HepG2 (cell line): ENCODE data around the gene ELL. TPM values are rescaled to one million over a fixed set of nuclear protein-coding genes. Genes with fewer than 3 reads are reported as not detected.

ENCODE experiments used
- ATAC-seq: fragments of 200-7000 bp; cut with Tn5 transposase; 3 replicates; pipeline ENCODE4 v1.9.1; 2020; ENCODE audit warnings: mild to moderate bottlenecking, moderate library complexity
- BruUV-seq: library from RNA; stranded (reverse); fragments of 400-500 nt; replicated peaks from 2 replicates; lab custom pipeline; 2021; lab: Mats Ljungman, UMichigan
- CTCF ChIA-PET: fragments of 300-600 bp; formaldehyde crosslinking; extraction: SDS; loops from one replicate; lab custom pipeline; 2021; ENCODE audit warnings: low total read pairs, inconsistent platforms, low intra/inter-chr PET ratio; lab: Yijun Ruan, JAX
- POLR2A ChIA-PET: fragments of 350-600 bp; sonication (Branson Sonifier 250); formaldehyde crosslinking; loops from one replicate; lab custom pipeline; 2020; ENCODE audit warnings: antibody characterized with exemption, inconsistent platforms; lab: Yijun Ruan, JAX
- DNase-seq: peaks from one replicate; pipeline ENCODE4 v3.0.0-alpha.2; 2015; ENCODE audit warnings: low spot score
- FAIRE-seq: peaks from 3 replicates; lab custom pipeline; 2011; peaks lifted over from hg19 to GRCh38; lab: Jason Lieb, UNC
- H2AFZ ChIP-seq: one replicate; pipeline ENCODE4 v1.6.1; 2011; ENCODE audit warnings: low read length, inconsistent platforms
- H3K27ac ChIP-seq: fragments of 300-600 bp; 3 replicates; pipeline ENCODE4 v1.8.0; 2011; ENCODE audit warnings: mixed run types, mild to moderate bottlenecking, mixed read lengths, low read length, inconsistent platforms; ENCODE audit not compliant: insufficient read depth; ENCODE audit errors: extremely low read length
- H3K27me3 ChIP-seq, 2 experiments: fragments of 200-600 bp in 1 of 2; 2 replicates in 1 of 2; 3 replicates in 1 of 2; pipeline versions ENCODE4 v1.6.0 to v1.8.0; 2011; ENCODE audit warnings: low read length in 2 of 2, mild to moderate bottlenecking in 2 of 2, moderate library complexity in 2 of 2, inconsistent platforms in 1 of 2; ENCODE audit not compliant: insufficient read depth in 2 of 2, control insufficient read depth in 1 of 2
- H3K36me3 ChIP-seq, 2 experiments: fragments of 200-600 bp in 1 of 2; replicated peaks in 1 of 2; 2 replicates in 1 of 2; 3 replicates in 1 of 2; pipeline versions ENCODE4 v1.5.1 to v1.8.0; 2011; ENCODE audit warnings: low read length in 2 of 2, inconsistent platforms in 1 of 2; ENCODE audit not compliant: insufficient read depth in 2 of 2, control insufficient read depth in 1 of 2
- H3K4me1 ChIP-seq: 2 replicates; pipeline ENCODE4 v1.5.1; 2012; ENCODE audit warnings: low read length, inconsistent platforms; ENCODE audit not compliant: insufficient read depth
- H3K4me2 ChIP-seq: 2 replicates; pipeline ENCODE4 v1.6.0; 2011; ENCODE audit warnings: low read depth, low read length, inconsistent platforms
- H3K4me3 ChIP-seq, 3 experiments: fragments of 200-600 bp in 1 of 3; sonication (generic), shearing (Covaris generic) in 1 of 3; replicated peaks in 1 of 3; 2 replicates each; pipeline ENCODE4 v1.5.1; 2011 to 2016; ENCODE audit warnings: low read length in 3 of 3, inconsistent platforms in 2 of 3, low read depth in 2 of 3, mild to moderate bottlenecking in 2 of 3, control low read depth in 1 of 3, mixed read lengths in 1 of 3; ENCODE audit not compliant: insufficient read depth in 1 of 3
- H3K79me2 ChIP-seq: one replicate; pipeline ENCODE4 v1.6.1; 2011; ENCODE audit warnings: low read length, inconsistent platforms; ENCODE audit not compliant: insufficient read depth
- H3K9ac ChIP-seq: 2 replicates; pipeline ENCODE4 v1.6.0; 2011; ENCODE audit warnings: mild to moderate bottlenecking, low read depth, low read length, inconsistent platforms; ENCODE audit not compliant: insufficient read depth
- H3K9me3 ChIP-seq: 2 replicates; pipeline ENCODE4 v1.5.1; 2012; ENCODE audit warnings: mild to moderate bottlenecking, low read length
- H4K20me1 ChIP-seq: 2 replicates; pipeline ENCODE4 v1.6.0; 2011; ENCODE audit warnings: inconsistent platforms, mild to moderate bottlenecking, low read length, moderate library complexity; ENCODE audit not compliant: insufficient read depth
- BORCS8-MEF2B ChIP-seq: sonication (generic); formaldehyde crosslinking; IDR thresholded peaks from 2 replicates; pipeline ENCODE4 v1.8.0; 2022; ENCODE audit warnings: mild to moderate bottlenecking, missing genetic modification reagents
- EED ChIP-seq: sonication (generic); formaldehyde crosslinking; IDR thresholded peaks from 2 replicates; pipeline ENCODE4 v1.5.0; 2020; ENCODE audit warnings: mild to moderate bottlenecking, missing genetic modification reagents
- FOXA3 ChIP-seq: IDR thresholded peaks from 2 replicates; pipeline ENCODE4 v1.6.1; 2016; ENCODE audit warnings: missing genetic modification reagents, missing compliant biosample characterization
- MAFG ChIP-seq: sonication (generic); formaldehyde crosslinking; IDR thresholded peaks from 2 replicates; pipeline ENCODE4 v1.5.1; 2020; ENCODE audit warnings: mild to moderate bottlenecking, missing genetic modification reagents
- MNT ChIP-seq: fragments of 450-650 bp; IDR thresholded peaks from 2 replicates; pipeline ENCODE4 v1.6.1; 2016
- SKIL ChIP-seq: sonication (generic); formaldehyde crosslinking; IDR thresholded peaks from 2 replicates; pipeline ENCODE4 v1.8.0; 2022; ENCODE audit warnings: missing genetic modification reagents, mild to moderate bottlenecking, moderate library complexity, borderline replicate concordance
- SOX5 ChIP-seq: IDR thresholded peaks from 2 replicates; pipeline ENCODE4 v1.6.1; 2016; ENCODE audit warnings: borderline replicate concordance
- ZBTB38 ChIP-seq: sonication (generic); formaldehyde crosslinking; IDR thresholded peaks from 2 replicates; pipeline ENCODE4 v1.5.1; 2020; ENCODE audit warnings: mild to moderate bottlenecking, missing genetic modification reagents
- ZNF432 ChIP-seq: sonication (generic); formaldehyde crosslinking; IDR thresholded peaks from 2 replicates; pipeline ENCODE4 v1.5.0; 2020; ENCODE audit warnings: missing genetic modification reagents, mild to moderate bottlenecking, borderline replicate concordance
- ZNF574 ChIP-seq: sonication (generic); formaldehyde crosslinking; IDR thresholded peaks from 2 replicates; pipeline ENCODE4 v1.4.0; 2020; ENCODE audit warnings: missing genetic modification reagents
- ZSCAN29 ChIP-seq: sonication (generic); formaldehyde crosslinking; conservative IDR thresholded peaks from 2 replicates; pipeline ENCODE4 v1.4.0; 2020; ENCODE audit warnings: mild to moderate bottlenecking, missing genetic modification reagents
- WGBS: methylation state at CpG from one replicate; pipeline ENCODE4 v1.1.6; 2017; ENCODE audit warnings: low lambda C conversion rate; 5-methylcytosine and 5-hydroxymethylcytosine counted together
- in situ Hi-C: cut with HindIII; loops from 2 replicates; pipeline ENCODE4 v1.10.0; 2017; ENCODE audit warnings: low pct_unique_long_range_greater_than_20kb; ENCODE audit not compliant: extremely low pct_ligation_motif_present
- intact Hi-C: fragments of 100-400 bp; cut with micrococcal nuclease; formaldehyde crosslinking; loops from one replicate; pipeline ENCODE4 v1.10.0; 2022; ENCODE audit not compliant: unreplicated experiment
- polyA plus RNA-seq, 8 experiments: library from polyadenylated mRNA; depleted of rRNA in 3 of 8; stranded (reverse) in 7 of 8; unstranded in 1 of 8; fragments of >200 nt; fragmentation: Illumina TruSeq in 4 of 8; extraction: Trizol in 4 of 8; gene quantifications; 2 replicates each; pipeline versions ENCODE4 v1.2.1 to v1.2.3, GENCODE V29; 2011 to 2016; ENCODE audit warnings: low read depth in 4 of 8, missing spikeins in 1 of 8, mixed read lengths in 1 of 8; ENCODE audit not compliant: insufficient read depth in 1 of 8
- total RNA-seq, 5 experiments: library from RNA; depleted of rRNA; stranded (reverse); fragments of >200 nt; fragmentation: Illumina TruSeq; extraction: Trizol; gene quantifications; 2 replicates each; pipeline ENCODE4 v1.2.3, GENCODE V29; 2016; ENCODE audit warnings: low read depth in 1 of 5
- TF ChIP-seq, protein P1 (sequence below): sonication (generic); formaldehyde crosslinking; IDR thresholded peaks from 2 replicates; pipeline ENCODE4 v1.5.1; 2020; ENCODE audit warnings: missing genetic modification reagents, mild to moderate bottlenecking, borderline replicate concordance

Gene ELL
- total and polyA plus RNA-seq, 2 of the 13 experiments (the other 11 are each of a cell fraction or from before 2014, with no cell fraction given): 3.7 to 5.4 TPM

DNA sequence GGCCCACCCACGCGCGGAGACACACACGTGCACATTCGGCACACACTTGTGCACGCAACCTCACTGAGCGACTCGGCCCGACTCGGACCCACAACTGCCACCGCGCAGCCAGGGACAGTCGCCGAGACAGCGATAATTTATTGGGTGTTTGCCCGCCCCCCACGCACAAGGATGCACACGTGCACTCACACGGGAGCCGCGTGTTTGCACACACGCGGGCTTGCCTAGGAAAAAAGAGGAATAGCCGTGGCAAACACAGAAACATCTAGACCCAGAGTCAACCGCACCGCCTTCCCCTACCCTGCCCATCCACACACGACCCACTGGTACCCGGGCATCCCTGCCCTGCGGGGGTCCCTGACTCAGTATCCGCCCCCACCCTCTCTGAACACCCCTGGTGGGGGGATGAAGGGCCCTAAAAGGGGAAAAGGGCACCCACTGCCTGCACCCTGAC is 103.8 kb downstream of the ELL start:
- no peak for ATAC-seq
- no peaks in the 10 kb centered on the region for H3K9me3 ChIP-seq
- in situ Hi-C loops: loop anchor here (10.0 kb wide), 2 partner anchors 143 to 213 kb away; partner anchors contain the start of genes IQCN and RAB3A
- no peak for DNase-seq
- BruUV-seq: no TSS peak
- peaks cover 7% of the 10 kb centered on the region; the same call in 1 of the 2 replicates for H4K20me1 ChIP-seq
- intact Hi-C loops: no loop called here
- ChIA-PET POLR2A (interaction anchor here (0.8 to 3.7 kb wide), 12 partner anchors 8 to 138 kb away, joined by 3 to 25 read pairs (median 4); partner anchors contain the start of genes GDF15, JUND and LSM4), CTCF (no interaction called here)
- H3K36me3 ChIP-seq: 0 out of 5 replicates have a peak, but pooled peaks cover 0 to 3% of the 10 kb centered on the region in 2 experiments
- H3K4me1 ChIP-seq: peaks cover 69% of the 10 kb centered on the region
- FAIRE-seq: no peak
- H3K4me2 ChIP-seq: peak overlapping the region; percentile 85
- peak overlapping the region; percentile 42 to 78 (median 54) for H3K4me3 ChIP-seq
- WGBS: 43% methylated on average over 10 of the region's 30 CpGs
- H3K27ac ChIP-seq: no peak overlapping the region
- no peak overlapping the region for H2AFZ ChIP-seq
- H3K9ac ChIP-seq: peak overlapping the region; percentile 39; the same call in 1 of the 2 replicates
- peaks cover 25% of the 10 kb centered on the region for H3K79me2 ChIP-seq
- H3K27me3 ChIP-seq: no peaks in the 10 kb centered on the region
- TF ChIP-seq, protein P1, sequence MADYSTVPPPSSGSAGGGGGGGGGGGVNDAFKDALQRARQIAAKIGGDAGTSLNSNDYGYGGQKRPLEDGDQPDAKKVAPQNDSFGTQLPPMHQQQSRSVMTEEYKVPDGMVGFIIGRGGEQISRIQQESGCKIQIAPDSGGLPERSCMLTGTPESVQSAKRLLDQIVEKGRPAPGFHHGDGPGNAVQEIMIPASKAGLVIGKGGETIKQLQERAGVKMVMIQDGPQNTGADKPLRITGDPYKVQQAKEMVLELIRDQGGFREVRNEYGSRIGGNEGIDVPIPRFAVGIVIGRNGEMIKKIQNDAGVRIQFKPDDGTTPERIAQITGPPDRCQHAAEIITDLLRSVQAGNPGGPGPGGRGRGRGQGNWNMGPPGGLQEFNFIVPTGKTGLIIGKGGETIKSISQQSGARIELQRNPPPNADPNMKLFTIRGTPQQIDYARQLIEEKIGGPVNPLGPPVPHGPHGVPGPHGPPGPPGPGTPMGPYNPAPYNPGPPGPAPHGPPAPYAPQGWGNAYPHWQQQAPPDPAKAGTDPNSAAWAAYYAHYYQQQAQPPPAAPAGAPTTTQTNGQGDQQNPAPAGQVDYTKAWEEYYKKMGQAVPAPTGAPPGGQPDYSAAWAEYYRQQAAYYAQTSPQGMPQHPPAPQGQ (CRISPR knock-in tag): no peak
- TF ChIP-seq FOXA3 (CRISPR knock-in tag) (0 out of 2 replicates have a peak, but pooled peaks have one; percentile 2), MAFG (CRISPR knock-in tag) (no peak), SOX5 (CRISPR knock-in tag) (no peak), BORCS8-MEF2B (CRISPR knock-in tag) (no peak), ZNF432 (CRISPR knock-in tag) (no peak), ZSCAN29 (CRISPR knock-in tag) (no peak), ZBTB38 (peak; percentile 72; the same call in 1 of the 2 replicates), ZNF574 (CRISPR knock-in tag) (no peak), SKIL (CRISPR knock-in tag) (no peak), MNT (peak; percentile 82), EED (CRISPR knock-in tag) (0 out of 2 replicates have a peak, but pooled peaks have one; percentile 37)
